Measurements from ENCODE around the gene CYB5D1. TPM values are rescaled to one million over a fixed set of nuclear protein-coding genes. Genes with fewer than 3 reads are reported as not detected.
A peak's percentile ranks its signal among the peaks of the same experiment; 100 is the strongest.

Gene CYB5D1
- polyA plus RNA-seq, 1 donor (not counting 4 experiments of a cell fraction or from before 2014, with no cell fraction given) = 14.8 TPM

DNA sequence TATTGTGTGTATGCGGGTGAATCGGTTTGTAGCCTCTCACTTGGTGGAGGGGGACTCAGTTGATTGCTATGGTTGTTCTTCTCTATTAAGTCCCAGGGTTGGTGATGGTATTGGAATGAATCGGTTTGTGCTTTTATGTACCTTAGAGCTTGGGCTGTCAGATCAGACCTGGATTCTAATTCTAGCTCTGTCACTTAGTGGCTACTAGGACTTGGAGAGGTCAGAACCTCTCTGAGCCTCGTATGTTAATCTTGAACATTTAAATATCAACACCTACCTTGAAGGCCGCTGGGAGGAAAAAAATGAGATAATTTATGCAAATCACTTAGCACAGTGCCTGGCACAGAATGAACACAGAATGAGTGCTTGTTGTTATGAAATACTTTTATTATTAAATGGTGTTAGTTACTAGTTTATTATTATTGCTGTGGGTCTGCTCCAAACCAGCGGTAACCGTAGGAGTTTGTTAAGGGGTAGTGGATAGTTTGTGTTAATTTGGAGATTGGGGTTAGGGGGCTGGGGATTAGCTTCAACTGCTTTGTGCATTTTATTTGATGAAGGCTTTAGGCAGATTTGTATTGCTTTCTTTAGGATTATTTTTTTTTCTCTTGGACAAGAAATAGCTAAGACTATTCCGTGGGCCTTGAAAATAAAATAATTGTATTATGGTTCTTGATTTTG is 20.3 kb upstream of the CYB5D1 start:
- Histone ChIP-seq H3K9me3 (ENCODE audit: control insufficient read depth, low read depth, low read length) (no peaks in the 10 kb centered on the region), H3K79me2 (ENCODE audit: control insufficient read depth, insufficient read depth, low read length) (peaks cover 7% of the 10 kb centered on the region), H3K4me3 (ENCODE audit: control insufficient read depth in 2 of 3, extremely low read depth in 1 of 3, insufficient read depth in 2 of 3, low read depth in 1 of 3, low read length in 3 of 3) (peak overlapping the region; percentile 19 to 78 (median 36)), H3K36me3 (ENCODE audit: control insufficient read depth in 2 of 2, extremely low read depth in 1 of 2, insufficient read depth in 2 of 2, low read length in 2 of 2) (peaks cover 5 to 8% of the 10 kb centered on the region in 2 experiments), H3K4me1 (ENCODE audit: control insufficient read depth, extremely low read depth, insufficient read depth, low read length) (peaks cover 50% of the 10 kb centered on the region), H2AFZ (ENCODE audit: control insufficient read depth, low read length) (no peak overlapping the region), H3K9me1 (ENCODE audit: control insufficient read depth, extremely low read depth, insufficient read depth, low read length) (no peaks in the 10 kb centered on the region), H4K20me1 (ENCODE audit: control insufficient read depth, extremely low read depth, insufficient read depth, low read length) (no peaks in the 10 kb centered on the region), H3K27ac (ENCODE audit: control insufficient read depth, insufficient read depth, low read length) (peak overlapping the region; percentile 93), H3K4me2 (ENCODE audit: control insufficient read depth, extremely low read depth, insufficient read depth, low read depth, low read length) (peak overlapping the region; percentile 85), H3K9ac (ENCODE audit: control insufficient read depth, extremely low read depth, insufficient read depth, low read length) (peak overlapping the region; percentile 60), H3K27me3 (ENCODE audit: control insufficient read depth, extremely low read depth, insufficient read depth, low read length) (no peaks in the 10 kb centered on the region)
- FAIRE-seq = peak; percentile 46
- dilution Hi-C loops (cut with MboI; ENCODE audit: extremely low pct_ligation_motif_present, low sequenced_read_pairs) = no loop called here
- DNase-seq (ENCODE audit: low read depth, low spot score) = no peak
- TF ChIP-seq, protein P1, sequence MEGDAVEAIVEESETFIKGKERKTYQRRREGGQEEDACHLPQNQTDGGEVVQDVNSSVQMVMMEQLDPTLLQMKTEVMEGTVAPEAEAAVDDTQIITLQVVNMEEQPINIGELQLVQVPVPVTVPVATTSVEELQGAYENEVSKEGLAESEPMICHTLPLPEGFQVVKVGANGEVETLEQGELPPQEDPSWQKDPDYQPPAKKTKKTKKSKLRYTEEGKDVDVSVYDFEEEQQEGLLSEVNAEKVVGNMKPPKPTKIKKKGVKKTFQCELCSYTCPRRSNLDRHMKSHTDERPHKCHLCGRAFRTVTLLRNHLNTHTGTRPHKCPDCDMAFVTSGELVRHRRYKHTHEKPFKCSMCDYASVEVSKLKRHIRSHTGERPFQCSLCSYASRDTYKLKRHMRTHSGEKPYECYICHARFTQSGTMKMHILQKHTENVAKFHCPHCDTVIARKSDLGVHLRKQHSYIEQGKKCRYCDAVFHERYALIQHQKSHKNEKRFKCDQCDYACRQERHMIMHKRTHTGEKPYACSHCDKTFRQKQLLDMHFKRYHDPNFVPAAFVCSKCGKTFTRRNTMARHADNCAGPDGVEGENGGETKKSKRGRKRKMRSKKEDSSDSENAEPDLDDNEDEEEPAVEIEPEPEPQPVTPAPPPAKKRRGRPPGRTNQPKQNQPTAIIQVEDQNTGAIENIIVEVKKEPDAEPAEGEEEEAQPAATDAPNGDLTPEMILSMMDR (optimal IDR thresholded peaks at IDR 0.05 in 1 of 3, IDR thresholded peaks at IDR 0.05 in 1 of 3, conservative IDR thresholded peaks at IDR 0.05 in 1 of 3; ENCODE audit: extremely low read depth in 1 of 3, insufficient read depth in 2 of 3, low read length in 3 of 3) = no peak
- no peak for TF ChIP-seq EZH2 (IDR thresholded peaks at IDR 0.05; ENCODE audit: low read length)

DNA sequence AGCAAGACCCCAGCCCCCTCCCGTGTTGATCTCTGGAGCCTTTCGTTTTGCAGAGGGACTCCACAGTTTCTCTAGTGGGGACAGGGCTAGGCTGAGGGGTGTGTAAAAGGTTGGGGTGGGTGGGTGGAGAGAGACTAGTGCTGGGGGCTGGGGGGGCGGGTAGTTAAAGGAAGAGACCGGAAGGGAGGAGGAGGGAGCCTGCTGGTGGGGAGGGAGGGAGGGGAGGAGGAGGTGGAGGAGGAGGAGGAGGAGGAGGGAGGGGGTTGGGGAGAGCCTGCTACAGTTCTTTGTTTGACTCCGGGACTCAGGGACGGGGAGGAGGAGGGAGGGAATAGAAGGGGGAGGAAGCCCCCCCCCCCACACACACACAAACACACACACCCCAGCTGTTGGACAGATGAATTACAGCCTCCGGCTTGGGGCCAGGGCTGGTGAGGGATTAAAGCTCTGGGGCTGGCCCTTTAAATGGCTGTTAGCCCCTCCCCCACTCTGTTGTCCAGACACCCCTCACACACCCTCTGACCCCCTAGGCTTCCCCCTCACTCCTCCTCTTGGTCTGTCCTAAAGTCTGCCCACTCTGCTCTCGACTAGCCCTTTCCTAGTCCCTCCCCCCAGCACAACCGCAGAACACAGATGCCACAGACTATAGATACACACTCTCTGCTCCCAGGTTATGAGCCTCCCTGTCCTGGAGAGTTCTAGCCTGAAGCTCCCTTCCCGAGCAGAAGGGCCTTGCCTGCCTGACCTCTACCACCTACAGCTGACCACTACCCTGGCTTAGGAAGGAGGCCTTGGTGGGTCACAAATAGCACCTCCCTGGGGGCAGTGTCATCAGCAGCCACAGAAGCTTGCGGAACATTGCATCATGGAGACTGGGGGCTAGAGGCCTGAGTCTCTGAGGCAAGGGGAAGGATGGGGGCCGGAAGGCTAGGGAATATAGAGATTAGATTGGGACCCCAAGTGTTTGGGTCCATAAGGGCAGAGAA is 19.4 kb upstream of the CYB5D1 start:
- Histone ChIP-seq H3K27ac (ENCODE audit: control insufficient read depth, insufficient read depth, low read length) (peak overlapping the region; percentile 93), H3K79me2 (ENCODE audit: control insufficient read depth, insufficient read depth, low read length) (peaks cover 7% of the 10 kb centered on the region), H3K4me1 (ENCODE audit: control insufficient read depth, extremely low read depth, insufficient read depth, low read length) (peaks cover 50% of the 10 kb centered on the region), H3K36me3 (ENCODE audit: control insufficient read depth in 2 of 2, extremely low read depth in 1 of 2, insufficient read depth in 2 of 2, low read length in 2 of 2) (peaks cover 5 to 8% of the 10 kb centered on the region in 2 experiments), H3K9ac (ENCODE audit: control insufficient read depth, extremely low read depth, insufficient read depth, low read length) (peak overlapping the region; percentile 69), H3K9me3 (ENCODE audit: control insufficient read depth, low read depth, low read length) (no peaks in the 10 kb centered on the region), H4K20me1 (ENCODE audit: control insufficient read depth, extremely low read depth, insufficient read depth, low read length) (no peaks in the 10 kb centered on the region), H3K27me3 (ENCODE audit: control insufficient read depth, extremely low read depth, insufficient read depth, low read length) (no peaks in the 10 kb centered on the region), H2AFZ (ENCODE audit: control insufficient read depth, low read length) (no peak overlapping the region), H3K4me3 (ENCODE audit: control insufficient read depth in 2 of 3, extremely low read depth in 1 of 3, insufficient read depth in 2 of 3, low read depth in 1 of 3, low read length in 3 of 3) (peak overlapping the region; percentile 19 to 56 (median 36)), H3K4me2 (ENCODE audit: control insufficient read depth, extremely low read depth, insufficient read depth, low read depth, low read length) (peak overlapping the region; percentile 85), H3K9me1 (ENCODE audit: control insufficient read depth, extremely low read depth, insufficient read depth, low read length) (no peaks in the 10 kb centered on the region)
- dilution Hi-C loops (cut with MboI; ENCODE audit: extremely low pct_ligation_motif_present, low sequenced_read_pairs) = no loop called here
- TF ChIP-seq EZH2 (IDR thresholded peaks at IDR 0.05; ENCODE audit: low read length) = no peak
- TF ChIP-seq, protein P1 (optimal IDR thresholded peaks at IDR 0.05 in 1 of 3, IDR thresholded peaks at IDR 0.05 in 1 of 3, conservative IDR thresholded peaks at IDR 0.05 in 1 of 3; ENCODE audit: extremely low read depth in 1 of 3, insufficient read depth in 2 of 3, low read length in 3 of 3) = no peak
- FAIRE-seq (no peak), DNase-seq (ENCODE audit: low read depth, low spot score) (no peak)
